ENCODE data around the gene GPR135.

The GPR135 gene

DNA sequence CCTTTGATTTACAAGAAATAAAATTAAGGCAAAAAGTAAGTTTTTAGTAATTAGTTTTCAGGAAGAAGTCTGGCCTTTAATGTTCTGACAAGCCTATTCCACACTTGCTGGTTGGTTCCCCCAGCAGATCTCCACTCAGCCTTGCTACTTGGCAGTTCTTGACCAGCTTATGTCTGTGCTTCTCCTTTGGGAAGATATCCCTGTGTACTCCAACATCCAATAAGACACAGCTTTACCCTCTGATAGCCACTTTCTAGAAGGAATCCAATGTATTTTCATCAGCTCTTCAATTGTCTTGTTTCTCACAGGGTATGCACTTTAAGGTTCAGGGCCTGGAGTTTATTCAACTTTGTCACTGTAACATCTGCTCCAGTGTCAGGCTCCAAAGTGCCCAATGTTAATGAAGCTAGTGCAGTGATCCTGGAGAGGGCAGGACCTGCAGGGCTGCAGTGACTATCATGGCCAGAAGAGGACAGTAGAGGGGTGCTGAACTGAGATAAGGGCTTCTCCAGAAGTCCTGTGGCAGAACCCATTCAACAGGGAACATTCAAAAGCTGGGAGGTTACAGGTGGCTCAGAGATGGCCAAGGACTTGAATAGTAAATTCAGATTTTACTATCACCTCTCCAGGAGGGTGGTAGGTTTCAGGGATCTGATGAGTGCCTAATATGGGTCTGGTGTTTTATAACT lies 42.0 kb upstream of the GPR135 start:
- TF ChIP-seq, protein P1, sequence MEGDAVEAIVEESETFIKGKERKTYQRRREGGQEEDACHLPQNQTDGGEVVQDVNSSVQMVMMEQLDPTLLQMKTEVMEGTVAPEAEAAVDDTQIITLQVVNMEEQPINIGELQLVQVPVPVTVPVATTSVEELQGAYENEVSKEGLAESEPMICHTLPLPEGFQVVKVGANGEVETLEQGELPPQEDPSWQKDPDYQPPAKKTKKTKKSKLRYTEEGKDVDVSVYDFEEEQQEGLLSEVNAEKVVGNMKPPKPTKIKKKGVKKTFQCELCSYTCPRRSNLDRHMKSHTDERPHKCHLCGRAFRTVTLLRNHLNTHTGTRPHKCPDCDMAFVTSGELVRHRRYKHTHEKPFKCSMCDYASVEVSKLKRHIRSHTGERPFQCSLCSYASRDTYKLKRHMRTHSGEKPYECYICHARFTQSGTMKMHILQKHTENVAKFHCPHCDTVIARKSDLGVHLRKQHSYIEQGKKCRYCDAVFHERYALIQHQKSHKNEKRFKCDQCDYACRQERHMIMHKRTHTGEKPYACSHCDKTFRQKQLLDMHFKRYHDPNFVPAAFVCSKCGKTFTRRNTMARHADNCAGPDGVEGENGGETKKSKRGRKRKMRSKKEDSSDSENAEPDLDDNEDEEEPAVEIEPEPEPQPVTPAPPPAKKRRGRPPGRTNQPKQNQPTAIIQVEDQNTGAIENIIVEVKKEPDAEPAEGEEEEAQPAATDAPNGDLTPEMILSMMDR (IDR thresholded peaks at IDR 0.05; ENCODE audit: low read depth, low read length, missing control alignments), result peak; percentile 99
- no peak overlapping the region for H3K4me3 ChIP-seq (ENCODE audit: low read depth, low read length)
- DNase-seq (ENCODE audit: low read depth), result peak; percentile 19
- in situ Hi-C loops (cut with HindIII; ENCODE audit: low sequenced_read_pairs), result no loop called here

DNA sequence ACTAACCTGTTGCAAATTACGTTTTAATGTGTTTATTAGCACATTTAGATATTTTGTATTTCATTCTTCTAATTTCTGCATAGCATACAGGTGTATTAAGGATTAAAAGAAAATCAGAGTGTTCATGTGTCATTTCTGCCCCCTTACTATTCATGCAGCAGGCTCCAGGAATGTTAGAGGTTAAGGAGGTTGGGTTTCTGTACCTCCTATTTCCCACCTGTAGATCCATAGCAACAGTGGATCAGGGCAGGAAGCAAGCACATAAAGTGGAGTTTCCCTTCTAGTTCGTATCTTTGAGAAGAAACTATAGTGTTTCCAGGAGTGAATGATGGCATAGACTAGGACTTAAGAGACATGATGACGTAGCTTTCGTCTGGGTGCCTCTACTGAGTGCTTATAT lies 38.1 kb upstream of the GPR135 start:
- in situ Hi-C loops (cut with HindIII; ENCODE audit: low sequenced_read_pairs), result no loop called here
- H3K4me3 ChIP-seq (ENCODE audit: low read depth, low read length), result no peak overlapping the region
- no peak for DNase-seq (ENCODE audit: low read depth)
- TF ChIP-seq, protein P1 (IDR thresholded peaks at IDR 0.05; ENCODE audit: low read depth, low read length, missing control alignments), result no peak

- DNase-seq (ENCODE audit: low read depth), result no peak
- in situ Hi-C loops (cut with HindIII; ENCODE audit: low sequenced_read_pairs), result no loop called here
- TF ChIP-seq, protein P1 (IDR thresholded peaks at IDR 0.05; ENCODE audit: low read depth, low read length, missing control alignments), result no peak
- H3K4me3 ChIP-seq (ENCODE audit: low read depth, low read length), result no peak overlapping the region
These were observed 35.6 kb upstream of the GPR135 start for GRCh38 chr14:59500732-59501131.

- TF ChIP-seq, protein P1 (IDR thresholded peaks at IDR 0.05; ENCODE audit: low read depth, low read length, missing control alignments), result no peak
- DNase-seq (ENCODE audit: low read depth), result no peak
- no peak overlapping the region for H3K4me3 ChIP-seq (ENCODE audit: low read depth, low read length)
- in situ Hi-C loops (cut with HindIII; ENCODE audit: low sequenced_read_pairs), result no loop called here
These were observed 27.2 kb upstream of the GPR135 start for GRCh38 chr14:59492384-59492783.

- TF ChIP-seq, protein P1 (IDR thresholded peaks at IDR 0.05; ENCODE audit: low read depth, low read length, missing control alignments), result no peak
- no peak for DNase-seq (ENCODE audit: low read depth)
- in situ Hi-C loops (cut with HindIII; ENCODE audit: low sequenced_read_pairs), result no loop called here
- no peak overlapping the region for H3K4me3 ChIP-seq (ENCODE audit: low read depth, low read length)
These were observed 25.6 kb upstream of the GPR135 start for GRCh38 chr14:59490756-59491155.

DNA sequence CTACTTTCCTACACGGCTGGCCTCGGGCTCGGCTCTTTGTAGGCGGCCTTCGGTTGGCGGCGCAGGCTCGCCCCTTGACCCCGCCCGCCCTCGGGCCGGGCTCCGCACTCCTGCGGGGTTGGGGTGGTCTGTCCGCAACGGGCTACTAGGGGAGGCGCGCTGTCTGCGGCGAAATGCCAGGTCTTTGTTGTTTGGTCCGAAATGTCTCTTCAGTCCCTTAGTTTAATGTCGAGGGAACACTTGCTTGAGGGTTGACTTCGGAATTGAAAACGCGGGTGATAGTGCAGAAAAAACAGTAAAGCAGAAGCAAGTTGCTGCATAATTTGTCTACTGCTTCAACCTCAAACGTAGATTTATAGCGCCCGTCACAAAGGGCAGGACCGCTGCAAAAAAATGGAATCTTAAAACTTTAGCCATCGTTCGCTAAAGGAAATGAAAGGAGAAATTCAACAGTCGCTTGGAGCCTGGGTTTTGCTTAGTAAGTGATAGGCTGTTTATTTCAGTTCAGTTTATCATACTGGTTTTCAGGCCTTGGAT lies 19.5 kb upstream of the GPR135 start:
- peak overlapping the region; percentile 78 for H3K4me3 ChIP-seq (ENCODE audit: low read depth, low read length)
- DNase-seq (ENCODE audit: low read depth), result no peak
- in situ Hi-C loops (cut with HindIII; ENCODE audit: low sequenced_read_pairs), result no loop called here
- TF ChIP-seq, protein P1 (IDR thresholded peaks at IDR 0.05; ENCODE audit: low read depth, low read length, missing control alignments), result no peak
